ENCODE results near the gene C2CD5.
A peak's percentile ranks its signal among the peaks of the same experiment; 100 is the strongest.
"Not testable (repeated sequence)": the region's sequence is repeated elsewhere in the genome, so short reads cannot be mapped to it uniquely, and the experiment has no call there.

The C2CD5 gene

GRCh38 chr12:22544038-22544979, at the start of gene C2CD5:
C2CD5 (minus strand) TSS chr12:22544542; CDS start chr12:22544150, 392 bp downstream.
- DNase-seq (ENCODE audit: low read depth in 2 of 2) = peak; percentile 88 to 94

GRCh38 chr12:22593864-22594263, 49.5 kb upstream of the C2CD5 start:
- DNase-seq (ENCODE audit: low read depth in 2 of 2) = no peak

DNA sequence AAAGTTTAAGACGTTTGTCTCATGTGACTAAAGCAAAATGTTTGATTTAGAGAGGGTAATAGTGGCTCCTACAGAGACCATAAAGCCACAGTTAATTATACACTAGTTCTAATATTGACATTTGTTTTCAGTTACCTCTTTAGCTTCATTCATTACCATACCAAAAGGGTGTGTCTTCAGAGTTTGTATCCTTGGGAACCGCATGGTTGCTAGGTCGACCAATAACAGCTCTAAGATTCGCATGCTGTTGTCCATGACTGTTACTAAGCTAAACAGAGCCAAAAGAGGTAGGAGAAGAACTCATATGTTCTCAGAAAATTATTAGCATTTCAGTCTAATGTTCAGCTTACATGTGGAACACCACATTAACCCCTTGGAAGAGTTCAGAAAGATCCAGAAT, 44.5 kb upstream of the C2CD5 start:
- DNase-seq (ENCODE audit: low read depth in 2 of 2) = no peak

DNA sequence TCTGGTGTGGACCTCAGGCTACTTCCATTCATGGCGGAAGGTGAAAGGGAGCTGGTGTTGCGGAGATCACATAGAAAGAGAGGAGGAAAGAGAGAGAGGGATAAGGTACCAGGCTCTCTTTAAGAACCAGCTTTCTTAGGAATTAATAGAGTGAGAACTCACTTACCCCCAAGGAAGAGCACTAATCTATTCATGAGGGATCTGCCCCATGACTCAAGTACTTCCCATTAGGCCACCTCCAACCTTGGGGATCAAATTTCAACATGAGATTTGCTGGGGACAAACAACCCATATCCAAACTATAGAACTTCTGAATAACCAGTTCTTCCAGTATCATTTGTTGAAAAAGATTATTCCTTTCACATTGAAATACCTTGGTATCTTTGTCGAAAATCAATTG, 34.0 kb upstream of the C2CD5 start:
- no peak for DNase-seq (ENCODE audit: low read depth in 2 of 2)

GRCh38 chr12:22577667-22578066, 33.3 kb upstream of the C2CD5 start:
- no peak for DNase-seq (ENCODE audit: low read depth in 2 of 2)

GRCh38 chr12:22576473-22576872, 32.1 kb upstream of the C2CD5 start:
- DNase-seq (ENCODE audit: low read depth in 2 of 2) = no peak

- DNase-seq (ENCODE audit: low read depth in 2 of 2) = no peak
Measured at GRCh38 chr12:22576065-22576464, 31.7 kb upstream of the C2CD5 start.

DNA sequence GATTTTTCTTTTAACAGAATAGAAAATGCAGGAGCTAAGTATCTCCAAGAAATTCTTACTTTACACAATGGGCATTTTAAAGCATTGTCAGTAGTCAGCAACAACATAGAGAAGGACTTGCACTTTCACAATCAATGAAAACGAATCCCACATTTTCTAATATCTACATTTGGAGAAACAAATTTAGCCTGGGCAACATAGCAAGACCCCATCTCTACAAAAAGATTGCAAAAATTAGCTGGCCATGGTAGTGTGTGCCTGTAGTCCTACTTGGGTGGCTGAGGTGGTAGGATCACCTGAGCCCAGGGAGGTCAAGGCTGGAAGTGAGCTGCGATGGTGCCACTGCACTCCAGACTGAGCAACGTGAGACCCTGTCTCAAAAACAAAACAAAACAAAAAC, 30.6 kb upstream of the C2CD5 start:
- DNase-seq (ENCODE audit: low read depth in 2 of 2) = no peak

DNA sequence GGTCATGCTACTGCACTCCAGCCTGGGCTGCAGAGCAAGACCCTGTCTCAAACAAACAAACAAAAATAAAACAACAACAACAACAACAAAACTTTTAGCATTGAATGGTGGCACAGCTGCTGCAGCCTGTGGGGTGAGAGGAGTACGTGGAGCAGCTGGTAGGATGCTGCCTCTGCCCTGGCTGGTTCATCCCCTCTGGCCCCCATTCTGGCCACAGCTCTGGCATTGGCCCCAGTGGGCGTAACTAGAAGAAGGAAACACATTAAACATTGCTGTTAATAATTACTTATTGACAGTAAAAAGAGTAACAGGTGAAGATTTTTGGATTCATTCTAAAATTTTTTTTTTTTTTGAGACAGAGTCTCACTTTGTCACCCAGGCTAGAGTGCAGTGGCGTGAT, 28.8 kb upstream of the C2CD5 start:
- DNase-seq (ENCODE audit: low read depth in 2 of 2) = no peak

DNA sequence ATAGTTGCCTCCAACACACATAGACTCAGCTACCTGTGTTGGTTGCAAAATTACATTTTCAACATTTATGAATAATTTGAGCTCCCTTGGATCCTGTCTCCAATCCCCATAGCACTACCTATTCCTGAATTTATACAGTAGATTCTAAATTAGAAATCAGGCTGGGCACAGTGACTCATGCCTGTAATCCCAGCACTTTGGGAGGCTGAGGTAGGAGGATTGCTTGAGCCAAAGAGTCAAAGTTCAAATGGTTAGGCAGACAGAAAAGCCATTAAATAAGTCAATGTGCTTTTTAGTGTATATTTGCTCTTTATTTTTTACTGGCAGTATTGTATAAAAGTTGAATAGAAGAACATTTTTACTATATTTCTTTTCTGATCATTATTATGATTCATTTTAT, 24.9 kb upstream of the C2CD5 start:
- no peak for DNase-seq (ENCODE audit: low read depth in 2 of 2)

- no peak for DNase-seq (ENCODE audit: low read depth in 2 of 2)
Measured at GRCh38 chr12:22562036-22563028, 18.0 kb upstream of the C2CD5 start.

DNA sequence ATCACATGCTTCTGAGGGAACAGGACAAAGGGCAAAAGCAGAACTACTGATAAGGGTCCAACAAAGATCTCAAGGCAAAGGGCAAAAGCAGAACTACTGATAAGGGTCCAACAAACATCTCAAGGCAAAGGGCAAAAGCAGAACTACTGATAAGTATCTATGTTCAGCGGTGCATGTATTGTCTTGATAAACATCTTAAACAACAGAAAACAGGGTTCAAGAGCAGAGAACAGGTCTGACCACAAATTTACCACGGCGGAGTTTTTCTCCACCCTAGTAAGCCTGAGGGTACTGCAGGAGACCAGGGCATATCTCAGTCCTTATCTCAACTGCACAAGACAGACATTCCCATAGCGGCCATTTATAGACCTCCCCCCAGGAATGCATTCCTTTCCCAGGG, 10.4 kb upstream of the C2CD5 start:
- not testable (repeated sequence) for DNase-seq (ENCODE audit: low read depth in 2 of 2)

GRCh38 chr12:22551624-22552023, 7.3 kb upstream of the C2CD5 start:
- no peak for DNase-seq (ENCODE audit: low read depth in 2 of 2)

- no peak for DNase-seq (ENCODE audit: low read depth in 2 of 2)
Measured at GRCh38 chr12:22545255-22545654, 913 bp upstream of the C2CD5 start.

DNA sequence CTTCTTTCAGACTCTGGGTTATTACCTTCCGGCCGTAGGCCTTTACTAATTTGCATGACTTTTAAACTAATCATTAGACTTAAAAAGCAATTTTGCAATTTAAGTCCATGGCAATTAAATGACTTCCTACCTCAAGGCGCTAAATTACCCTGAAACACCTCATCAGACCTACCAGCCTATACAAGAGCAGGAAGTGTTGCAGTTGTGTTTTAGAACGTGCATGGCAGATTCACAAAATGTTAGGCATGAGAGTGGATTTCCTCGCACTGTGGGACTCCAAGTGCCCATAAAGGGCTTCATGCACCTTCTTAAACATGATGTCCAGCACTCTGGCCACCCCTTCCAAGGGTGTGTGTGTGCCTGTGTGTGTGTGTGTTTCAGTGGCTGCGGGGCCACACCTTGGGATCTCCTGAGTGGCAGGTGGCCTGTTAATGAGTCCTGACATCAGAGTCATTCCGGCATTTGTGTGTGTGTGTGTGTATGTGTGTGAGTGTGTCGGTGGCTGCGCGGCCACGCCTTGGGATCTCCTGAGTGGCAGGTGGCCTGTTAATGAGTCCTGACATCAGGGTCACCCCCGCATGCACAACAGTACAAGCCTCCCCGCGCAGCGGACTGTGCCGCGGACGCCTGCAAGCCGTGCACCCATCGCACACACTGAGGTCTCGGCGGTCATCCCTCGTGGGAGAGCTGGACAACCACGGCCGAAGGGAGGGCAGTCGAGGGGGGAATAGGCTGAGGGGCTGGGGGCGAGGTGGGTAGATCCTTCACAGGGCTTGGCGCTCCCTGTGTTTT, 900 bp downstream of the C2CD5 start:
- peak; percentile 30 to 34 for DNase-seq (ENCODE audit: low read depth in 2 of 2)

- no peak for DNase-seq (ENCODE audit: low read depth in 2 of 2)
Measured at GRCh38 chr12:22541496-22542155, 2.7 kb downstream of the C2CD5 start.

GRCh38 chr12:22539055-22539454, 5.3 kb downstream of the C2CD5 start:
- DNase-seq (ENCODE audit: low read depth in 2 of 2) = no peak

DNA sequence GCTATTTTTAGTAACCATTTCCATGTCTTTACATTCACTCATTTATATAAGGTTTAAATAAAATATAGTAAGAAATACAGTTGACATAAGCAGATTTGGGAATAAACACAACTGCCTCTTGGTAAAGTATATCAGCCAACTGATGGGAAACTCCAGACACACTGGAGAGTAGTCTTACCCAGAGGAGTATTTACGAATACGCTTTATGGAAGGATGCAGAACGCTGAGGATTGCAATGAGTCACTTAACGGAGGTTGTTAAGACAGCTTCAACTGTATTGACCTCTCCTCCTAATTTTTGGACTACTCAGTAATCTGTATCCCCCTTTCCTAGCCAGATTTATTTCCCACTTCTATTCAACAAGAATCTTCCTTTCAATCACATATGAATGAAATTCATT, 6.0 kb downstream of the C2CD5 start:
- DNase-seq (ENCODE audit: low read depth in 2 of 2) = no peak

GRCh38 chr12:22536971-22537544, 7.3 kb downstream of the C2CD5 start:
- no peak for DNase-seq (ENCODE audit: low read depth in 2 of 2)

DNA sequence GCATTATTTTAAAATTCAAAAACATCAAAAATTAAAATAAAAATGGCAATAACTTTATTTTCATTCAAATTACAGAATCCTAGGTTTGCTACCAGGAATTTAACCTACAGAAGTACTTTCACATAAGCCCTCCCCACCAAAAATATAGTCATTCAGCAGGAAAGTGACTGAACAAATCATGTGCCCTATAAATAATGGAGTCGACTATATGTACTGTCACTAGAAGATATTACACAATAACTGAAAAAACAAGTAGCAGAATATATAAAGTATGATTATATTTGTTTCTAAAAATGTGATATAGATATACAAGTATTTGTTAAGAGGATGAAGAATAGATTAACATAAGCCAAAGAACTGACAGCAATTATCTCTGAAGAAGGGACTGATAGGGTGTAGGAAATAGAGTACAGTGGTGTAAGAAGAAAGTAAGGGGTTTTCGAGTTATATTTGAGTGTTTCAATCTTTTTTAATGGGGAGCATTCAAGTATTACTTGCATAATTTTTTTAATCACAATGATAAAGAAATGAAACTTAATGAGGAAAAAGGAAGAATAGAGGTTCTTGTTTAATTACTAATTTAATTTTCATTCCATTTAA, 7.9 kb downstream of the C2CD5 start:
- no peak for DNase-seq (ENCODE audit: low read depth in 2 of 2)
